ENCODE measurements around the gene FIBP. TPM values are rescaled to one million over a fixed set of nuclear protein-coding genes. Genes with fewer than 3 reads are reported as not detected.

Gene FIBP
- total and polyA plus RNA-seq, 10 of the 15 experiments (the other 5 are each of a cell fraction or from before 2014, with no cell fraction given), result 65.1 to 182 (median 94.6) TPM

DNA sequence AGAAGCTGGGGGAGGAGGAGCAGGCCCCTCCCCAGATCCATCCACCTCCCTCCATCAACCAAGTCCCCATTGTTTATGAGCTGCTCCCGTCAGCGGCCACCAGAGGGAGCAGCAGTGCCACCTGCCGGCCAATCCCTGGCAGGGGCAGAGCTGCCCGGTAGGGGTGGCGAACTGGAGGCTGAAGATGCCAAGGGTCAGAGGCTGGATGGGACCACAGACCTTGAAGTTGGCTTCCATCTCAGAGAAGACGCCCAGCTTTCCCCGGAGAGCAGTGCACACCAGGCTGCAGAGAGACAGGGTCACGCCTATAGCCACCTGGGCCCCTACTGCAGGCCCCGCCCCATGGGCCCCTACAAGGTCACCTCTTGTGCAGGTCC lies 3.6 kb downstream of the FIBP start (continued):
- no peak for TF ChIP-seq IKZF2 (IDR thresholded peaks at IDR 0.05)
- no peak for TF ChIP-seq FOXK2 (IDR thresholded peaks at IDR 0.05)
- TF ChIP-seq CHD4 (IDR thresholded peaks at IDR 0.05), result no peak
- TF ChIP-seq, protein P1, sequence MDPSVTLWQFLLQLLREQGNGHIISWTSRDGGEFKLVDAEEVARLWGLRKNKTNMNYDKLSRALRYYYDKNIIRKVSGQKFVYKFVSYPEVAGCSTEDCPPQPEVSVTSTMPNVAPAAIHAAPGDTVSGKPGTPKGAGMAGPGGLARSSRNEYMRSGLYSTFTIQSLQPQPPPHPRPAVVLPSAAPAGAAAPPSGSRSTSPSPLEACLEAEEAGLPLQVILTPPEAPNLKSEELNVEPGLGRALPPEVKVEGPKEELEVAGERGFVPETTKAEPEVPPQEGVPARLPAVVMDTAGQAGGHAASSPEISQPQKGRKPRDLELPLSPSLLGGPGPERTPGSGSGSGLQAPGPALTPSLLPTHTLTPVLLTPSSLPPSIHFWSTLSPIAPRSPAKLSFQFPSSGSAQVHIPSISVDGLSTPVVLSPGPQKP (IDR thresholded peaks at IDR 0.05; ENCODE audit: low read depth, low read length), result peak; percentile 26; the same call in 1 of the 2 replicates
- TF ChIP-seq TCF12 (IDR thresholded peaks at IDR 0.05; ENCODE audit: low read depth, low read length), result 0 out of 2 replicates have a peak, but pooled peaks have one; percentile 68
- no peak for TF ChIP-seq FOXM1 (IDR thresholded peaks at IDR 0.05; ENCODE audit: low read depth, low read length)
- no peak for TF ChIP-seq BCL11A (IDR thresholded peaks at IDR 0.05; ENCODE audit: low read depth, low read length)
- TF ChIP-seq RCOR1 (conservative IDR thresholded peaks at IDR 0.05; ENCODE audit: low read depth, low read length), result peak; percentile 69; the same call in 1 of the 2 replicates
- TF ChIP-seq, protein P2, sequence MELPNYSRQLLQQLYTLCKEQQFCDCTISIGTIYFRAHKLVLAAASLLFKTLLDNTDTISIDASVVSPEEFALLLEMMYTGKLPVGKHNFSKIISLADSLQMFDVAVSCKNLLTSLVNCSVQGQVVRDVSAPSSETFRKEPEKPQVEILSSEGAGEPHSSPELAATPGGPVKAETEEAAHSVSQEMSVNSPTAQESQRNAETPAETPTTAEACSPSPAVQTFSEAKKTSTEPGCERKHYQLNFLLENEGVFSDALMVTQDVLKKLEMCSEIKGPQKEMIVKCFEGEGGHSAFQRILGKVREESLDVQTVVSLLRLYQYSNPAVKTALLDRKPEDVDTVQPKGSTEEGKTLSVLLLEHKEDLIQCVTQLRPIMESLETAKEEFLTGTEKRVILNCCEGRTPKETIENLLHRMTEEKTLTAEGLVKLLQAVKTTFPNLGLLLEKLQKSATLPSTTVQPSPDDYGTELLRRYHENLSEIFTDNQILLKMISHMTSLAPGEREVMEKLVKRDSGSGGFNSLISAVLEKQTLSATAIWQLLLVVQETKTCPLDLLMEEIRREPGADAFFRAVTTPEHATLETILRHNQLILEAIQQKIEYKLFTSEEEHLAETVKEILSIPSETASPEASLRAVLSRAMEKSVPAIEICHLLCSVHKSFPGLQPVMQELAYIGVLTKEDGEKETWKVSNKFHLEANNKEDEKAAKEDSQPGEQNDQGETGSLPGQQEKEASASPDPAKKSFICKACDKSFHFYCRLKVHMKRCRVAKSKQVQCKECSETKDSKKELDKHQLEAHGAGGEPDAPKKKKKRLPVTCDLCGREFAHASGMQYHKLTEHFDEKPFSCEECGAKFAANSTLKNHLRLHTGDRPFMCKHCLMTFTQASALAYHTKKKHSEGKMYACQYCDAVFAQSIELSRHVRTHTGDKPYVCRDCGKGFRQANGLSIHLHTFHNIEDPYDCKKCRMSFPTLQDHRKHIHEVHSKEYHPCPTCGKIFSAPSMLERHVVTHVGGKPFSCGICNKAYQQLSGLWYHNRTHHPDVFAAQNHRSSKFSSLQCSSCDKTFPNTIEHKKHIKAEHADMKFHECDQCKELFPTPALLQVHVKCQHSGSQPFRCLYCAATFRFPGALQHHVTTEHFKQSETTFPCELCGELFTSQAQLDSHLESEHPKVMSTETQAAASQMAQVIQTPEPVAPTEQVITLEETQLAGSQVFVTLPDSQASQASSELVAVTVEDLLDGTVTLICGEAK (IDR thresholded peaks at IDR 0.05; ENCODE audit: borderline replicate concordance), result no peak
- TF ChIP-seq EGR1 (IDR thresholded peaks at IDR 0.05; ENCODE audit: borderline replicate concordance in 1 of 2, low read depth in 2 of 2, low read length in 2 of 2), result no peak
- peak; percentile 83; the same call in 1 of the 2 replicates for TF ChIP-seq HDGF (IDR thresholded peaks at IDR 0.05)
- 0 out of 2 replicates have a peak, but pooled peaks have one; percentile 34 for TF ChIP-seq IRF4 (IDR thresholded peaks at IDR 0.05; ENCODE audit: low read depth, low read length)
- no peak for TF ChIP-seq TCF7 (IDR thresholded peaks at IDR 0.05; ENCODE audit: borderline replicate concordance)
- no peak for TF ChIP-seq CBX3 (IDR thresholded peaks at IDR 0.05; ENCODE audit: borderline replicate concordance, low read depth)
- no peak for TF ChIP-seq FOS (IDR thresholded peaks at IDR 0.05; ENCODE audit: borderline replicate concordance, extremely low read depth, insufficient read length)
- no peak for TF ChIP-seq ZSCAN29 (IDR thresholded peaks at IDR 0.05)
- TF ChIP-seq, protein P3, sequence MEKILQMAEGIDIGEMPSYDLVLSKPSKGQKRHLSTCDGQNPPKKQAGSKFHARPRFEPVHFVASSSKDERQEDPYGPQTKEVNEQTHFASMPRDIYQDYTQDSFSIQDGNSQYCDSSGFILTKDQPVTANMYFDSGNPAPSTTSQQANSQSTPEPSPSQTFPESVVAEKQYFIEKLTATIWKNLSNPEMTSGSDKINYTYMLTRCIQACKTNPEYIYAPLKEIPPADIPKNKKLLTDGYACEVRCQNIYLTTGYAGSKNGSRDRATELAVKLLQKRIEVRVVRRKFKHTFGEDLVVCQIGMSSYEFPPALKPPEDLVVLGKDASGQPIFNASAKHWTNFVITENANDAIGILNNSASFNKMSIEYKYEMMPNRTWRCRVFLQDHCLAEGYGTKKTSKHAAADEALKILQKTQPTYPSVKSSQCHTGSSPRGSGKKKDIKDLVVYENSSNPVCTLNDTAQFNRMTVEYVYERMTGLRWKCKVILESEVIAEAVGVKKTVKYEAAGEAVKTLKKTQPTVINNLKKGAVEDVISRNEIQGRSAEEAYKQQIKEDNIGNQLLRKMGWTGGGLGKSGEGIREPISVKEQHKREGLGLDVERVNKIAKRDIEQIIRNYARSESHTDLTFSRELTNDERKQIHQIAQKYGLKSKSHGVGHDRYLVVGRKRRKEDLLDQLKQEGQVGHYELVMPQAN (conservative IDR thresholded peaks at IDR 0.05), result no peak
- no peak for TF ChIP-seq ZNF384 (IDR thresholded peaks at IDR 0.05; ENCODE audit: borderline replicate concordance, low read depth, low read length)
- TF ChIP-seq, protein P4, sequence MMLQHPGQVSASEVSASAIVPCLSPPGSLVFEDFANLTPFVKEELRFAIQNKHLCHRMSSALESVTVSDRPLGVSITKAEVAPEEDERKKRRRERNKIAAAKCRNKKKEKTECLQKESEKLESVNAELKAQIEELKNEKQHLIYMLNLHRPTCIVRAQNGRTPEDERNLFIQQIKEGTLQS (IDR thresholded peaks at IDR 0.05; ENCODE audit: borderline replicate concordance, extremely low read depth, low read depth, low read length), result peak; percentile 27; the same call in 1 of the 2 replicates
- TF ChIP-seq, protein P5, sequence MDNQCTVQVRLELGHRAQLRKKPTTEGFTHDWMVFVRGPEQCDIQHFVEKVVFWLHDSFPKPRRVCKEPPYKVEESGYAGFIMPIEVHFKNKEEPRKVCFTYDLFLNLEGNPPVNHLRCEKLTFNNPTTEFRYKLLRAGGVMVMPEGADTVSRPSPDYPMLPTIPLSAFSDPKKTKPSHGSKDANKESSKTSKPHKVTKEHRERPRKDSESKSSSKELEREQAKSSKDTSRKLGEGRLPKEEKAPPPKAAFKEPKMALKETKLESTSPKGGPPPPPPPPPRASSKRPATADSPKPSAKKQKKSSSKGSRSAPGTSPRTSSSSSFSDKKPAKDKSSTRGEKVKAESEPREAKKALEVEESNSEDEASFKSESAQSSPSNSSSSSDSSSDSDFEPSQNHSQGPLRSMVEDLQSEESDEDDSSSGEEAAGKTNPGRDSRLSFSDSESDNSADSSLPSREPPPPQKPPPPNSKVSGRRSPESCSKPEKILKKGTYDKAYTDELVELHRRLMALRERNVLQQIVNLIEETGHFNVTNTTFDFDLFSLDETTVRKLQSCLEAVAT (IDR thresholded peaks at IDR 0.05), result no peak
- TF ChIP-seq, protein P6, sequence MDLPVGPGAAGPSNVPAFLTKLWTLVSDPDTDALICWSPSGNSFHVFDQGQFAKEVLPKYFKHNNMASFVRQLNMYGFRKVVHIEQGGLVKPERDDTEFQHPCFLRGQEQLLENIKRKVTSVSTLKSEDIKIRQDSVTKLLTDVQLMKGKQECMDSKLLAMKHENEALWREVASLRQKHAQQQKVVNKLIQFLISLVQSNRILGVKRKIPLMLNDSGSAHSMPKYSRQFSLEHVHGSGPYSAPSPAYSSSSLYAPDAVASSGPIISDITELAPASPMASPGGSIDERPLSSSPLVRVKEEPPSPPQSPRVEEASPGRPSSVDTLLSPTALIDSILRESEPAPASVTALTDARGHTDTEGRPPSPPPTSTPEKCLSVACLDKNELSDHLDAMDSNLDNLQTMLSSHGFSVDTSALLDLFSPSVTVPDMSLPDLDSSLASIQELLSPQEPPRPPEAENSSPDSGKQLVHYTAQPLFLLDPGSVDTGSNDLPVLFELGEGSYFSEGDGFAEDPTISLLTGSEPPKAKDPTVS (IDR thresholded peaks at IDR 0.05; ENCODE audit: low read depth, low read length), result no peak

Data from GM12878 (cell line).